GM18498 (cell line): ENCODE data around the gene KAT8.
A peak's percentile ranks its signal among the peaks of the same experiment; 100 is the strongest.
"Not testable (repeated sequence)": the region's sequence is repeated elsewhere in the genome, so short reads cannot be mapped to it uniquely, and the experiment has no call there.

Source experiments
- ATAC-seq: cut with Tn5 transposase; IDR thresholded peaks from one replicate; pipeline ENCODE4 v1.9.1; 2021; ENCODE audit warnings: mild to moderate bottlenecking, moderate library complexity; ENCODE audit not compliant: unreplicated experiment

KAT8 gene

DNA sequence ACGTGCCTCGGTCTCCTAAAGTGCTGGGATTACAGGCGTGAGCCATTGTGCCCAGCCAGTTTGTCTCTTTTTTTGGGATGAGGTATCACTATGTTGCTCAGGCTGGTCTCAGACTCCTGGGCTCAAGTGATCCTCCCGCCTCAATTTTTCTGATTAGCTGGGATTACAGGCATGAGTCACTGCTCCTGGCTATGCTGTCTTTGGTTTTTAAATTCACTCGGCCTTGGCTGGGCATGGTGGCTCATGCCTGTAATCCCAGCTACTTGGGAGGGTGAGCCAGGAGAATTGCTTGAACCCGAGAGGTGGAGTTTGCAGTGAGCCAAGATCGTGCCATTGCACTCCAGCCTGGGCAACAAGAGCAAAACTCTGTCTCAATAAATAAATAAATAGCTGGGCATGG lies 27.0 kb downstream of the KAT8 start:
- not testable (repeated sequence) for ATAC-seq

DNA sequence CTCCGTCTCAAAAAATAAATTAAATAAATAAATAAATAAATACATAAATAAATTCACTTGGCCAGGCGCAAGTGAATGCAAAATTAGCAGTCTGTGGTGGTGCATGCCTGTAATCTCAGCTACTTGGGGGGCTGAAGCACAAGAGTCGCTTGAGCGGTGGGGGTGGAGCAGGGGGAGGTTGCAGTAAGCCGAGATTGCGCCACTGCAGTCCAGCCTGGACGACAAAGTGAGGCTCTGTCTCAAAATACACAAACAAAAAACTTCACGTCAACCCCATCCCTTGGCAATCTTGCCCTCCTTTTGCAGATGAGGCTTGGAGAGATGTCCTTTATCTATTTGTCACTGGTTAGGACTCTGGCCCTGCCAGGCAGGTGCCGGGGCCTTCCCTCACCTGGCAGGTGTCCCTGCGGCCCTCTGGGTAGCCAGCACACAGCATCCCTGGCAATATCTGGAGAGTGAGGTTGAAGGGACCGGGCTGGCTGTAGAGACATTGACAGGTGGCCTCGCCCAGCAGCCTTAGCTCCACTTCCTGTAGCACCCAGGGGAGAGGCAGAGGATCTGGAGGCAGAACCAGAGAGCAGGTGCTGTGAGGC lies 28.0 kb downstream of the KAT8 start:
- ATAC-seq: no peak

DNA sequence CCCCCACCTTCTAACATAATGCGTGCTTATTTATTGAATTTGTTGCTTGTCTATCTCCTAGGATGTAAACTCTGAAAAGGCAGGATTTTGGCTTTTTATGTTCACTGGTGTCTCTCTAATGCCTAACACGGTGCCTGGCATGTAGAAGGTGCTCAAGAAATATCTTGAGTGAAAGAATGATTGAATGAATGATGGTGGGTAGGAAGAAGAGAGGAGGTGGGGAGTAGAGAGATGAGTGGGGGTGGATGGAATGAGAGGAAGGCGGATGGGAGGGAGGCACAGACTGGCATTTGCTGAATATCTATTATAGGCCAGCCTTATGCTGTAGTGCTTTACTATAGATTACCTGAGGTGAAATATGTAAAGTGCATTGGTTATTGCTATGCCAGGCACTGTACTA lies 30.1 kb downstream of the KAT8 start:
- ATAC-seq: no peak

DNA sequence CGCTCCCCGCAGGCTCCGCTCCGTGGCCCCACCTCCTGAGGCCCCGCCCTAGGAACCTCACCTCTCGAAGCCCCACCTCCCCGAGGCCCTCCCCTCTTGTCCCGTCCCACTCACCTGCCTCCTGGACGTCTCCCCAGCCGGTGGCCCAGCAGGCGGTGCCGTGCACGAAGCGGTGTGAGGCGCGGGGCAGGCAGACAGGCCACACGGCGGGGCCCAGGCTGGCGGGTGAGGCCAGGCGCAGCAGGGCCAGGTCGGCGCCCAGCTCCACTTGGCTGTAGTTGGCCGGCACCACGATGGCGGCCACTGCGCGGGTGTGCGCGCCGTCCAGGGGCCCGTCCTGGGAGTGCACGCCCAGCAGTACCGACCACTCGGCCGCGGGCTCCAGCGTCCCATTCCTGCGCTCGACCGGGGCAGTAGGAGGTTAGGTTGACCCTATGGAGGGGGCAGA lies 30.8 kb downstream of the KAT8 start:
- ATAC-seq: no peak

DNA sequence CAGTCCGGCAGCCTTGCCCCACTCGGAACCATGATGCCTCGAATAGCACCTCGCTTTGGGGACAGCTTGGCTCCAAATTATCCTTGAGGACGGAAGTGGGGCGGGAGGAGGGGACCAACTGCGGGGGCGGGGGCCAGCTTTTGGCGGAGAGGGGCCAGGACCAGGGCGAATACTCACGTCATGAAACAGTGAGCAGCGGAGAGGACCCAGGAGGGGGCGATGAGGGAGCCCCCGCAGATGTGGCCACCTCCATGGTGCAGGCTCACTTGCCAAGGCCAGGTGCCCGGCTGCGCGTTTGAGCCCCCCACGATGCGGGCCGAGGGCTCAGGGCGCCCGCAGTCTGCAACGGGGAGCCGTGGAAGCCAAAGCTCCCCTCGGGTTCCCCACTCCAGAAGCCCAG lies 31.4 kb downstream of the KAT8 start:
- ATAC-seq: no peak

DNA sequence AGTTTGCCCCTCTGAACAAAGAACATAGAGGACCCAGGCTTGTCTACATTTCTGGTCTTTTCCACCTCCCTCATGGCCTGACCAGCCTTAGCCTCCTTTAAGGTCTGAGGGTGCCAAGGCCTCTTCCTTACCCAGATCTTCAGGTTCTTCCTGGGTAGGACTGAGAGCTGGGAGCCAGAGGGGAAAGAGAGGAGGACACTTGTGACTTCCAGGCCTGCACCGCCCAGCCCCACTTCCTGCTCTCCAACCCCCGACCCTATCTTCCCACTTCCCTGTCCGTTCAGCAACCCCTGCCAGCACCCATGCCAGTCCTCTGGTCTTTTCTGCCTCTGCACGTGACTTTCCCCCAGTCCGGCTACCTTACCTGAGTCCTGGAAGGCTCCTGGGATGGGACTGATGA lies 31.9 kb downstream of the KAT8 start:
- no peak for ATAC-seq

DNA sequence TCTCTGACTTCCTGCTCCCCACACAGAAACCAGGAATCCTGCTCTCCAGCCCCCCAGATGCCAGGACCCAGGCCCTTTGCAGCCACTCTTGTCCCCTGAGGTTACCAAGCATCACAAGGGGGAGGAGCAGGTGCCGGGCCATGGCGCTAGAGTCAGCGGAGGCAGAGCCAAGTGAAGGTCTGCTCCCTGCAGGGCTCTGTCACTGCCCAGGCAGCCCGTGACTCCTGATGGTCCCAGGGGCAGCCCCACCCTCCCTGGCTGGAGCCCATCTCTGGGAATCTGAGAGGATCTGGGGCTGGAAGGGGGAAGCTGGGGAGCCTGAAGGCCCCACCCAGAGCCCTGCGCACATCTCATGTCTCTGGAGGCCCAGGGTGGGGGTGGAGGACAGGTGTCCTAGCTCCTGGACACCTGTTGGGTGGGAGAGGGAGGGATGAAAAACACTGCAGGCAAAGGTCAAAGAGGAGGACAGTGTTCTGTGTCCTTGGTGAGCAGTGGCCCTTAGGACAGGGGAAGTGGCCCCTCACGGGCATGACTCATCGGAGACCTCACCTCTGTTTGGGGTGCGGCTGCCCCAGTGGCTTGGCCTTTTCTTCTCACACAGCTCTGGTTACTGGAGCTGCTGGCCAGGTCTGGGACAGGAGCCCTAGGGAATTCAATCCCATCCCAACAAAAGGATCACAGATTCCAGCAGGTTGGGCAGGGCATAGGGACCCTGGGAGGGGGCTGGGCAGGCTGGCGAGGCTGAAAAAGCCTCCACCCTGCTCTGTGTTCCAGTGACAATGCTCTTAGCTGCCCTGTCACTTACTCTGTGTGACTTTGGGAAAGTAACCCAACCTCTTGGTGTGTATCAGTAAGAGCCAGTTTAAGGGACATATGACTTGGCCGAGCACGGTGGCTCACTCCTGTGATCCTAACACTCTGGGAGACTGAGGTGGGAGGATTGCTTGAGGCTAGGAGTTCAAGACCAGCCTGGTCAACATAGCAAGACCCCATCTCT lies 32.7 kb downstream of the KAT8 start, which contains the start of gene PRSS36:
PRSS36 (minus strand) TSS at position 173 of the 997 bp plus-strand sequence; CDS start at position 142, 31 bp downstream.
- ATAC-seq: no peak

DNA sequence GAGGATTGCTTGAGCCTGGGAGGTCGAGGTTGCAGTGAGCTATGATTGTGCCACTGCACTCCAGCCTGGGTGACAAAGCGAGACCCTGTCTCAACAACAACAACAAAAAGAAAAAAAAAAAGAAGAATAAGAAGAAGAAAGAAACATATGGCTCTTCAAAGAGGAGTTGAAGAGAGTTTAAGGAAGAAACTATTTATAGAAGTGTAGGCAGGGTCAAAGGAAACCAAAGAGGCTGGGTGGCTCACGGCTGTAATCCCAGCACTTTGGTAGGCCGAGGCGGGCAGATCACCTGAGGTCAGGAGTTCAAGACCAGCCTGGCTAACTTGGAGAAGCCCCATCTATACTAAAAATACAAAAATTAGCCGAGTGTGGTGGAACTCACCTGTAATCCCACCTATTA lies 33.5 kb downstream of the KAT8 start:
- ATAC-seq: not testable (repeated sequence)

DNA sequence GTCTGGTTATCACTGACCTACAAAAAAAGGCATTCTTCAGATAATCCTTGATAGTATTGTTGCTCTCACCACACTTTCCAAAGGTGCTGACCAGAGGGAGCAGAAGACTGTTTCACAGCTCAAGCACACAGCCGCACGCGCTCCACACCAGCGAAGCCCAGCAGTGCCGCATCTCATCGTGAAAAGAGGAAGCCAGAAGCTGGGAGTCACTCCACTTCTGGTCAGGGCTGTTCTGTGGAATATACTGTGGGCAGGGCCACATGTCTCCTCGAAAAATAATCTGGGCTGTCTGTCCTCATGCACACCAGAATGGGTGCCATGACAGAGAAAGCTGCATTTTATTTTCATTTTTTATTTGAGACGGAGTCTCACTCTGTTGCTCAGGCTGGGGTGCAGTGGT lies 39.7 kb downstream of the KAT8 start:
- no peak for ATAC-seq

DNA sequence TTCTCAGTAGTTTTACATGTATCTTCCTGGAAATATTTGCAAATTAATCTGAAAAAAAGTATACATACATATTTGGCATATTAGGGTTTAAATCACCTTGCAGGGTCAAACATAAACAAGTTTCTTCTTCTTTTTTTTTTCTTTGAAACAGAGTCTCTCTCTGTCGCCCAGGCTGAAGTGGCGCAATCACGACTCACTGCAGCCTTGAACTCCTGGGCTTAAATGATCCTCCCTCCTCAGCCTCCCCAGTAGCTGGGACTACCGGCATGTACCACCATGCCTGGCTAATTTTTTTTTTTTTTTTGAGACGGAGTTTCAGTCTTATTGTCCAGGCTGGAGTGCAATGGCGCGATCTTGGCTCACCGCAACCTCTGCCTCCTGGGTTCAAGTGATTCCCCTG lies 49.9 kb downstream of the KAT8 start:
- ATAC-seq: no peak

DNA sequence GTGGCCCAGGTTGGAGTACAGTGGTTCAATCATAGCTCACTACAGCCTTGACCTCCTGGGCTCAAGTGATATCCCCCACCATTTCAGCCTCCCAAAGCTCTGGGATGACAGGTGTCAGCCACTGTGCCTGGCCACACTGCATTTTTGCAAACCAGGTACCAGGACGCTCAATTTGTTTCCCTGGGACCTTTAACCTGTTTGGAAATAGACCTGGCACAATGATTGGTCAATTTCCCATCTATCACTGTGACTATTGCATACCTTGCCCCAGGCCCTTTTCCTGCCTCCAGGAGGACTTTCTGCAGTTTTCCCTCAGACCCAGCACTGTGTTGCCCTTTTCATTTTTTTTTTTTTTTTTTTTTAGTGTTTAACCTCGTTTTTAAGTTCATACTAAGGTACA lies 51.4 kb downstream of the KAT8 start:
- no peak for ATAC-seq

DNA sequence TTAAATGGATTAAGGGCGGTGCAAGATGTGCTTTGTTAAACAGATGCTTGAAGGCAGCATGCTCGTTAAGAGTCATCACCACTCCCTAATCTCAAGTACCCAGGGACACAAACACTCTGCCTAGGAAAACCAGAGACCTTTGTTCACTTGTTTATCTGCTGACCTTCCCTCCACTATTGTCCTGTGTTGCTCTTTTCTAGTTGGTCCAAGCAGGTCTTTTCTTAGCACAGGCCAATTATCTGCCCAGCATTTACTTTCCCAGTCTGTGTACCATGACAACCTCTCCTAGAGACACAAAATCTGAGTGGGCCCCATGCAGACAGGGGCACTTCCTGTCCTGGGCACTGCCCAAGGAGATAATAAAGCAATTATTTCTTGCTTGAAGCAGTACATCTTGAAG lies 52.6 kb downstream of the KAT8 start:
- not testable (repeated sequence) for ATAC-seq

DNA sequence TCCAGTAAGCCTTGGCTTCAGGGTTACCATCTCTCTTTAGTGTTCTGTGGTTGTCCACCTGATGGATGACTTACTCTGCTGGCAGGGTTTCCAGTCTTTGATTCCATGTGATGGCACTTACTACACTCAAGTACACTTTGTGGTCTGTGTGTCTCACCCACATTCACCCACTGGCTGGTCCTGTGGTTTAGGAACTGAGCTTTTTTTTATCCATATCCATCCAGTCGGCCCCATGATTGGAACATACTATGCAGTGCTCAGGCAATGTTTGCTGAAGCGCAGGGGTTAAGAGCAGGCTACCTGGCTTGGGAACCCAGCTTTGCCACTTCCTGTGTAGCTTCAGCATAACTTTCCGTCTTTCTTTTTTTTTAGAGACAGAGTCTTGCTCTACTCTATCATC lies 59.7 kb downstream of the KAT8 start:
- ATAC-seq: no peak

DNA sequence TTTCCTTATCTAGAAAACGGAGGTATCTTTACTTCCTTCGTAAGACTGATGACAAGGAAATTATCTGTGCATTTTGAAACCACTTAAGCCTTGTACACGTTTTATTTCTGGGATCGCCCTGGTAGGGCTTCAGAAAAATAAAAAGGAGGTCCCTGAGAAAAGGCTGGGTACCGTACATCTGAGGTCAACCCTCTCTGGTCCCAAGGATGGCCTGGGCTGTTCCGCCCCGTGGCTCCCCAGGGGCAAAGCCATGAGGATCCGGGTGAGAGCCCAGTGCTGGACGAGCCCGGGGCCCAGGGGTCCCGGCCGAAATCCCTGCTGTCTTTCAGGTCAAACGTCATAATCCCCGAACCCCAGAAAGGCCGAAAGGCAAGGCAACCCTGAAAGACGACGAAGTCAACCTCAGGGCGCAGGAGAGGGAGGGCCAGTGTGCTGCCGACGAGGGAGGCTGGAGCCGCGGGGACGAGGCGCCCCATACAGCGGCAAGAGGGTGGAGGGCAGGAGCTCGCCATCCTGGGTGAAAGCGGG lies 61.8 kb downstream of the KAT8 start:
- peak; percentile 0 for ATAC-seq

DNA sequence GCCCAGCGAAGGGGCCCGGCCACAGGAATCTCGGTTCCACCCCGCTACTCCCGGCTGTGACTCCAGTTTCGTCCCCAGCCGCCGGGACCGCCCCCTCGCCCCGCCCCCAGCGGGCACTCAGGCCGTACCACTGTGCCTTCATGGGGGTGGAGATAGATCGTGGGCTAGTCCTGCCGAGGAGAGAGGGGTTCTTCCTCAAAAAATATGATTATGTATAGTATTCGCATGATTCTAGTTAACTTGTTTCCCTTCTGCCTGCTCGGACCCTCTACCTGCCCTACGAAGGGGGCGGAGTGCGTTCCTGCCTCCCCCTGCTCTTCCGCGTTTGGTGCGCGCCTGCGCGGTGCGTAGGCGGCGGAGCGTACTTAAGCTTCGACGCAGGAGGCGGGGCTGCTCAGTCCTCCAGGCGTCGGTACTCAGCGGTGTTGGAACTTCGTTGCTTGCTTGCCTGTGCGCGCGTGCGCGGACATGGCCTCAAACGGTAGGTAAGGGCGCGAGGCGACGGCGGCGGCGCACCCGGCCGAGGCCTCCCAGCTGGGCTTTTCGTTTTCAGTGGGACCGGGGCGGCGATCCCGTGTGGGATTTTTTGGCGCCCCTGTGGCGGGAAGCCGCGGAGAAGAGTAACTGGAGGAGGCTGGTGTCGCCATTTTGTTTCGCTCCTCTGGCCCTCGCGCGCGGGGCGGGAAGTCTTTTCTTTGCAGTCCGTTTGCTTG lies 62.4 kb downstream of the KAT8 start, which contains the start of gene FUS:
FUS (plus strand) TSS at position 393 of the 713 bp plus-strand sequence; CDS start at position 469, 76 bp downstream.
- ATAC-seq: peak; percentile 68
